WERI-Rb-1 (cell line): ENCODE results near the gene NDUFAF5.

Experiments
- DNase-seq: peaks from one replicate; pipeline ENCODE4 v3.0.0-alpha.2; 2020
- H3K27ac ChIP-seq: fragments of 250-450 bp; sonication (Bioruptor Pico); 2 replicates; pipeline ENCODE4 v1.5.1; 2020; ENCODE audit warnings: mild to moderate bottlenecking, moderate library complexity
- H3K27me3 ChIP-seq: fragments of 250-450 bp; sonication (Bioruptor Pico); 2 replicates; pipeline ENCODE4 v1.5.1; 2021; ENCODE audit warnings: mild to moderate bottlenecking, low read depth, moderate library complexity; ENCODE audit not compliant: insufficient read depth, severe bottlenecking
- H3K36me3 ChIP-seq: fragments of 250-450 bp; sonication (Bioruptor Pico); 2 replicates; pipeline ENCODE4 v1.5.1; 2020; ENCODE audit warnings: mild to moderate bottlenecking, moderate library complexity
- H3K4me3 ChIP-seq: 2 replicates; pipeline ENCODE4 v1.5.1; 2011; ENCODE audit warnings: low read depth, mild to moderate bottlenecking, control low read depth, low read length
- H3K9me3 ChIP-seq: fragments of 250-450 bp; sonication (Bioruptor Pico); 2 replicates; pipeline ENCODE4 v1.5.1; 2021; ENCODE audit warnings: mild to moderate bottlenecking, moderate library complexity; ENCODE audit not compliant: severe bottlenecking
- TF ChIP-seq, protein P1 (sequence below): IDR thresholded peaks from 2 replicates; pipeline ENCODE4 v1.5.1; 2011; ENCODE audit warnings: low read depth, mild to moderate bottlenecking, control low read depth, inconsistent platforms, low read length

NDUFAF5 gene

DNA sequence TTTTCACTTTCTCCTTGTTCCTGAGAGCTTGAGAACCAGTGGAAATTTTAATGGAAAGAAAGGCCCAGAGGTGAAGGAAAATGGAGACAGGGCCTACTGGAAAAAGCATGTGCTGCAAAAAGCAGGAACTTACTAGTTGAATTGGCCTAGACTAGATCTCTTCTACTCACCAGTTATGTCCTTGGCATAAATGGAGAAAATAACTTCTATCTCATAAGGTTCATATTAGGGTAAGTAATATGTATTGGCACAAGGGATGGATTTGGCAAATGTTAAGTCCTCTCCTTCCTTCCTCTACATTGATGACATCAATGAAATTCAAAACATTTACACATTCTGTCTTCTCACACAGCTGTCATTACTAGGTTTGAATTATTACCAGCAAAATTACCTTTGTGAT is 74.0 kb downstream of the NDUFAF5 start:
- H3K9me3 ChIP-seq: no peaks in the 10 kb centered on the region
- DNase-seq: no peak
- no peaks in the 10 kb centered on the region for H3K27me3 ChIP-seq
- H3K27ac ChIP-seq: no peak overlapping the region
- H3K36me3 ChIP-seq: no peaks in the 10 kb centered on the region
- TF ChIP-seq, protein P1, sequence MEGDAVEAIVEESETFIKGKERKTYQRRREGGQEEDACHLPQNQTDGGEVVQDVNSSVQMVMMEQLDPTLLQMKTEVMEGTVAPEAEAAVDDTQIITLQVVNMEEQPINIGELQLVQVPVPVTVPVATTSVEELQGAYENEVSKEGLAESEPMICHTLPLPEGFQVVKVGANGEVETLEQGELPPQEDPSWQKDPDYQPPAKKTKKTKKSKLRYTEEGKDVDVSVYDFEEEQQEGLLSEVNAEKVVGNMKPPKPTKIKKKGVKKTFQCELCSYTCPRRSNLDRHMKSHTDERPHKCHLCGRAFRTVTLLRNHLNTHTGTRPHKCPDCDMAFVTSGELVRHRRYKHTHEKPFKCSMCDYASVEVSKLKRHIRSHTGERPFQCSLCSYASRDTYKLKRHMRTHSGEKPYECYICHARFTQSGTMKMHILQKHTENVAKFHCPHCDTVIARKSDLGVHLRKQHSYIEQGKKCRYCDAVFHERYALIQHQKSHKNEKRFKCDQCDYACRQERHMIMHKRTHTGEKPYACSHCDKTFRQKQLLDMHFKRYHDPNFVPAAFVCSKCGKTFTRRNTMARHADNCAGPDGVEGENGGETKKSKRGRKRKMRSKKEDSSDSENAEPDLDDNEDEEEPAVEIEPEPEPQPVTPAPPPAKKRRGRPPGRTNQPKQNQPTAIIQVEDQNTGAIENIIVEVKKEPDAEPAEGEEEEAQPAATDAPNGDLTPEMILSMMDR: no peak
- H3K4me3 ChIP-seq: no peak overlapping the region

DNA sequence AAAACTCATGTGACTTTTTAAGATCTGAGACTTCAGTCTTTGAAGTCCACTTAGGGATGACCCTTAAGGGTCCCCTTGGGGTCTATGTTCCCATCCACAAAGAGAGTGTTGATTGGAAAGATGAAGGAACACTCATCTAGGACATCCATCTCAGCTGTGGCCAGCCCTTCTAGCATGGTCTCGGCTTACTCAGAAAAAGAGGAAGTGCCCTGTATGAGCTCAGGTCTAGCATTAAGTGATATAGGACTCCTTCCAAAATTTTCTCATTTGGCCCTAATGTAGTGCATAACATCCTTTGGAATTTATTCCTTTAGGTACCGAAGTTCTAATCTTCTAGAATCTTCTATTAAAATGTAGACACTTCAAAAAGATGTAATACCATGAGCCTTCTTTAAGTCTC is 77.4 kb downstream of the NDUFAF5 start:
- TF ChIP-seq, protein P1: no peak
- no peak for DNase-seq
- Histone ChIP-seq H3K27ac (no peak overlapping the region), H3K27me3 (no peaks in the 10 kb centered on the region), H3K4me3 (no peak overlapping the region), H3K36me3 (no peaks in the 10 kb centered on the region), H3K9me3 (no peaks in the 10 kb centered on the region)

DNA sequence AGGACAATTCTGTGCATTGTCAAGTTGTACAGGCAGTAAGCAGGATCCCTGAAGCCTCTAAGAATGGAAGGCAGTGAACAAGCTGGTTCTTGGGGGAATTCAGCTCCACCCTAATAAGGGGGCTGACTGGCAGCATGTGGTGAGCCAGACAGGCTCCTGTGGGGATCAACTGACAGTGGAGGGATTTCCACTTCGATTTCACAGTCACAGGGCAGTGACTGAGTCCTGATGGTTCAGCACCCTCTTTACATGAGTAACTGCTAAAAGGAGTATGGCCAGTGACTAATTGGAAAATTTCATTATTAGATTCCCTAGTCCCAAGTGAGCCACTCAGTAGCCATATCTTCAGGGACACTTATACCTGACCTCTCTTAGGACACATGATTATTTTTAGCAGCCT is 78.4 kb downstream of the NDUFAF5 start:
- Histone ChIP-seq H3K36me3 (no peaks in the 10 kb centered on the region), H3K27me3 (no peaks in the 10 kb centered on the region), H3K9me3 (no peaks in the 10 kb centered on the region), H3K4me3 (no peak overlapping the region), H3K27ac (no peak overlapping the region)
- TF ChIP-seq, protein P1: no peak
- DNase-seq: no peak

DNA sequence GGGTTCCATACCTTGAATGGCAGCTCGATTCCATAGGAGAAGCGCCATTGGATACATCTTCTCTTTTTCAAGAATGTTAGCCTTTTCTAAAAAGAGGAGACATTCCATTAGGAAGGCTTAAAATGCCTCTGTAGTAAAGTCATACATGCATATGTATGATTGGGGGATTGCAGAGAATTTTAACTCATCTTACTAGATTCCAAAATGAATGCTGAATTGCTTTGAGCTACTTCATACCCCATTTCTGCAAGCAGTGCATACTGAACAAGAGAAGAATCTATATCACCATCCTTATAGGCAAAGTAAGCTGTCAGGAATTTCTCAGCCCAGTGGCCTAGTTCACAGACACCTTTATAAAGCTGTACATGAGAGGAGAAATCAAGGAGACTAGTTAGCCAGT is 80.3 kb downstream of the NDUFAF5 start:
- Histone ChIP-seq H3K27ac (no peak overlapping the region), H3K36me3 (no peaks in the 10 kb centered on the region), H3K27me3 (no peaks in the 10 kb centered on the region), H3K9me3 (no peaks in the 10 kb centered on the region), H3K4me3 (no peak overlapping the region)
- TF ChIP-seq, protein P1: no peak
- no peak for DNase-seq

DNA sequence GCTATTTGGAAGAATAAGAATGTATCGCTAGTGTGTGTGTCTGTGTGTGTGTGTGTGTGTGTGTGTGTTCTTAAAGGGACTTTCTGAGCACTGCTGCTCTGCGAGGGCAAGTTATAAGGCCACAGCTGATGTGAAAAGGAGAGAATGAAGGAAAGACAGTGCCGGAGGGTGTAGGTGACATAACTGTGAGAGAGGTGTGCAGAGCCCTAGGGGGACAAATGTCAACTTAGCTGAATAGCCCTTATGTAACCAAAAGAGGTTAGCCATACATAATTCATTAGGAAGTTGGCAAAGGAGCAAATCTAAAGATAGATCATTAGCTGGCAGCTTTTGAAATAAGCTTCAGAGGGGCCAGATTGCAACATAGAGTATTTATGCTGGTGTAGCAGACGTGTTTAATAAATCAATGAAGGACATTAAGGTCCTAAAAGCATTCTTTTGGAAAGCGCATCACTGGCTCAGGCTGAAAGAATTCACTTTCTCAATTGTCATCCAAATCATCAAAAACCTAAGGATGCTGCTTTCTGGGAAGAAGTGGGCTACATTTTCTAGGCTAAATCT is 81.0 kb downstream of the NDUFAF5 start:
- H3K9me3 ChIP-seq: no peaks in the 10 kb centered on the region
- no peak for DNase-seq
- H3K27me3 ChIP-seq: no peaks in the 10 kb centered on the region
- no peaks in the 10 kb centered on the region for H3K36me3 ChIP-seq
- H3K4me3 ChIP-seq: no peak overlapping the region
- H3K27ac ChIP-seq: no peak overlapping the region
- TF ChIP-seq, protein P1: no peak

DNA sequence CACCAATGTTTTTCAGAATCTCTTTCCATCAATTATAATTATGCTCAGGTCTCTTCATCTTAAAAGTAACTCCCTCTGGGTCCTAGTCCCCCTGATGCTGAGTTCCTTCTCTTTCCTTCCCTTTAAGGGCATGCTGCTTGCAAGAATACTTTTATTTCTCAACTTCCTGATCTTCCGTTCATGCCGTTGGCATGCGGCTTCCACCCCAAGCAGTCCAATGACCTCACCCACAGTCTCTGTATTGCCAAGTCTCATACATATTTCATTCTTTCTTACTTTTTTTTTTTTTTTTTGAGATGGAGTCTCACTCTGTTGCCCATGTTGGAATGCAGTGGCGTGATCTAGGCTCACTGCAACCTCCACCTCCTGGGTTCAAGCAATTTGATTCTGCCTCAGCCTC is 83.5 kb downstream of the NDUFAF5 start:
- no peak overlapping the region for H3K27ac ChIP-seq
- DNase-seq: no peak

More for the DNA sequence above, 83.5 kb downstream of the NDUFAF5 start:
- H3K9me3 ChIP-seq: no peaks in the 10 kb centered on the region
- H3K4me3 ChIP-seq: no peak overlapping the region
- TF ChIP-seq, protein P1: no peak
- H3K36me3 ChIP-seq: no peaks in the 10 kb centered on the region
- no peaks in the 10 kb centered on the region for H3K27me3 ChIP-seq
